HUES64 (cell line): ENCODE data around the gene C1D. TPM values are rescaled to one million over a fixed set of nuclear protein-coding genes. Genes with fewer than 3 reads are reported as not detected.

Source experiments
- H3K27ac ChIP-seq: 2 replicates; pipeline ENCODE4 v1.7.0; 2013; ENCODE audit warnings: low read depth, low read length, inconsistent platforms
- H3K27me3 ChIP-seq: 2 replicates; pipeline ENCODE4 v1.6.1; 2013; ENCODE audit warnings: mild to moderate bottlenecking, low read length; ENCODE audit not compliant: insufficient read depth
- H3K36me3 ChIP-seq: 2 replicates; pipeline ENCODE4 v1.6.1; 2013; ENCODE audit warnings: mild to moderate bottlenecking, low read length; ENCODE audit not compliant: insufficient read depth
- H3K4me1 ChIP-seq: 2 replicates; pipeline ENCODE4 v1.6.1; 2013; ENCODE audit warnings: mild to moderate bottlenecking, low read length, moderate library complexity; ENCODE audit not compliant: insufficient read depth
- H3K4me3 ChIP-seq: 2 replicates; pipeline ENCODE4 v1.5.1; 2013; ENCODE audit warnings: mild to moderate bottlenecking, low read length, moderate library complexity
- H3K9ac ChIP-seq: 2 replicates; pipeline ENCODE4 v1.6.1; 2013; ENCODE audit warnings: mild to moderate bottlenecking, low read depth, low read length
- H3K9me3 ChIP-seq: 2 replicates; pipeline ENCODE4 v1.6.1; 2013; ENCODE audit warnings: low read depth, low read length; ENCODE audit not compliant: insufficient read depth
- WGBS: fragments of 150-250, 120-280 bp; methylation state at CpG from one replicate; pipeline ENCODE4 v1.1.7; 2013; ENCODE audit warnings: missing lambda C conversion rate; 5-methylcytosine and 5-hydroxymethylcytosine counted together
- polyA plus RNA-seq, 2 experiments: library from polyadenylated mRNA; stranded (reverse); fragments of 50-300 nt; gene quantifications; one replicate each; pipeline ENCODE4 v1.2.3, GENCODE V29; 2013

The C1D gene
- polyA plus RNA-seq (2013, experiment 1 of 2) = 30.2 TPM
- 35.2 TPM for polyA plus RNA-seq (2013, experiment 2 of 2)

GRCh38 chr2:68062680-68063387 lies at the start of gene C1D:
C1D (minus strand) TSS chr2:68063004; CDS start chr2:68047310, 15,694 bp downstream.
- Histone ChIP-seq H3K4me3 (peak within 1 kb of the TSS; percentile 95), H3K9me3 (no peaks in the 10 kb centered on the region), H3K27ac (peak within 1 kb of the TSS; percentile 89), H3K9ac (peak within 1 kb of the TSS; percentile 93), H3K4me1 (peaks cover 14% of the 10 kb centered on the region), H3K27me3 (no peaks in the 10 kb centered on the region), H3K36me3 (no peaks in the 10 kb centered on the region)
- 1% methylated on average over 33 of the region's 34 CpGs for WGBS

- Histone ChIP-seq H3K27me3 (no peaks in the 10 kb centered on the region), H3K9ac (no peak overlapping the region), H3K4me1 (no peaks in the 10 kb centered on the region), H3K36me3 (no peaks in the 10 kb centered on the region), H3K4me3 (no peak overlapping the region), H3K9me3 (no peaks in the 10 kb centered on the region), H3K27ac (no peak overlapping the region)
- WGBS = 95% methylated on average over 3 of the region's 3 CpGs
Observed at GRCh38 chr2:68110102-68110501, 47.3 kb upstream of the C1D start.

GRCh38 chr2:68108120-68108519 lies 45.3 kb upstream of the C1D start:
- Histone ChIP-seq H3K9me3 (no peaks in the 10 kb centered on the region), H3K4me3 (no peak overlapping the region), H3K9ac (no peak overlapping the region), H3K4me1 (no peaks in the 10 kb centered on the region), H3K27ac (no peak overlapping the region), H3K27me3 (no peaks in the 10 kb centered on the region), H3K36me3 (no peaks in the 10 kb centered on the region)
- 91% methylated on average over 3 of the region's 3 CpGs for WGBS

- no peaks in the 10 kb centered on the region for H3K27me3 ChIP-seq
- H3K4me3 ChIP-seq = no peak overlapping the region
- H3K4me1 ChIP-seq = no peaks in the 10 kb centered on the region
- H3K9ac ChIP-seq = no peak overlapping the region
- H3K36me3 ChIP-seq = no peaks in the 10 kb centered on the region
- no peaks in the 10 kb centered on the region for H3K9me3 ChIP-seq
- no peak overlapping the region for H3K27ac ChIP-seq
- 96% methylated on average over 2 of the region's 2 CpGs for WGBS
Observed at GRCh38 chr2:68107475-68107874, 44.7 kb upstream of the C1D start.

GRCh38 chr2:68104111-68104835 lies 41.5 kb upstream of the C1D start:
- H3K27ac ChIP-seq = no peak overlapping the region
- whole genome bisulfite sequencing = 96% methylated on average over 3 of the region's 4 CpGs
- no peaks in the 10 kb centered on the region for H3K36me3 ChIP-seq
- H3K27me3 ChIP-seq = no peaks in the 10 kb centered on the region
- H3K4me1 ChIP-seq = no peaks in the 10 kb centered on the region
- H3K4me3 ChIP-seq = no peak overlapping the region
- H3K9ac ChIP-seq = no peak overlapping the region
- H3K9me3 ChIP-seq = no peaks in the 10 kb centered on the region

- no peaks in the 10 kb centered on the region for H3K27me3 ChIP-seq
- no peaks in the 10 kb centered on the region for H3K4me1 ChIP-seq
- H3K36me3 ChIP-seq = no peaks in the 10 kb centered on the region
- no peak overlapping the region for H3K27ac ChIP-seq
- no peaks in the 10 kb centered on the region for H3K9me3 ChIP-seq
- H3K4me3 ChIP-seq = no peak overlapping the region
- no peak overlapping the region for H3K9ac ChIP-seq
Observed at GRCh38 chr2:68103709-68104055, 40.9 kb upstream of the C1D start.

GRCh38 chr2:68103030-68103708 lies 40.4 kb upstream of the C1D start:
- Histone ChIP-seq H3K27ac (no peak overlapping the region), H3K4me3 (no peak overlapping the region), H3K36me3 (no peaks in the 10 kb centered on the region), H3K27me3 (no peaks in the 10 kb centered on the region), H3K9me3 (no peaks in the 10 kb centered on the region), H3K9ac (no peak overlapping the region), H3K4me1 (no peaks in the 10 kb centered on the region)
- WGBS = 85% methylated on average over 4 of the region's 4 CpGs

GRCh38 chr2:68100189-68100588 lies 37.4 kb upstream of the C1D start:
- no peak overlapping the region for H3K9ac ChIP-seq
- no peaks in the 10 kb centered on the region for H3K27me3 ChIP-seq
- H3K9me3 ChIP-seq = no peaks in the 10 kb centered on the region
- no peaks in the 10 kb centered on the region for H3K4me1 ChIP-seq
- H3K27ac ChIP-seq = no peak overlapping the region
- 88% methylated on average over 1 of the region's 1 CpG for WGBS
- H3K4me3 ChIP-seq = no peak overlapping the region
- no peaks in the 10 kb centered on the region for H3K36me3 ChIP-seq

GRCh38 chr2:68099260-68099659 lies 36.5 kb upstream of the C1D start:
- no peaks in the 10 kb centered on the region for H3K4me1 ChIP-seq
- H3K36me3 ChIP-seq = no peaks in the 10 kb centered on the region
- no peak overlapping the region for H3K9ac ChIP-seq
- H3K27ac ChIP-seq = no peak overlapping the region
- 93% methylated on average over 8 of the region's 8 CpGs for WGBS
- no peaks in the 10 kb centered on the region for H3K9me3 ChIP-seq
- H3K4me3 ChIP-seq = no peak overlapping the region
- H3K27me3 ChIP-seq = no peaks in the 10 kb centered on the region

GRCh38 chr2:68098291-68098797 lies 35.5 kb upstream of the C1D start:
- 89% methylated on average over 3 of the region's 3 CpGs for WGBS
- H3K9ac ChIP-seq = no peak overlapping the region

GRCh38 chr2:68094111-68094510 lies 31.3 kb upstream of the C1D start:
- Histone ChIP-seq H3K4me1 (no peaks in the 10 kb centered on the region), H3K27me3 (no peaks in the 10 kb centered on the region), H3K4me3 (no peak overlapping the region), H3K9me3 (no peaks in the 10 kb centered on the region), H3K9ac (no peak overlapping the region), H3K27ac (no peak overlapping the region), H3K36me3 (no peaks in the 10 kb centered on the region)
- 94% methylated on average over 1 of the region's 1 CpG for WGBS

More at GRCh38 chr2:68098291-68098797, 35.5 kb upstream of the C1D start:
- H3K4me3 ChIP-seq = no peak overlapping the region
- no peaks in the 10 kb centered on the region for H3K27me3 ChIP-seq
- no peaks in the 10 kb centered on the region for H3K9me3 ChIP-seq
- H3K4me1 ChIP-seq = no peaks in the 10 kb centered on the region
- no peaks in the 10 kb centered on the region for H3K36me3 ChIP-seq
- H3K27ac ChIP-seq = no peak overlapping the region
